Measurements from ENCODE around the gene MMD2.
"Not testable (repeated sequence)": the region's sequence is repeated elsewhere in the genome, so short reads cannot be mapped to it uniquely, and the experiment has no call there.

MMD2 gene

DNA sequence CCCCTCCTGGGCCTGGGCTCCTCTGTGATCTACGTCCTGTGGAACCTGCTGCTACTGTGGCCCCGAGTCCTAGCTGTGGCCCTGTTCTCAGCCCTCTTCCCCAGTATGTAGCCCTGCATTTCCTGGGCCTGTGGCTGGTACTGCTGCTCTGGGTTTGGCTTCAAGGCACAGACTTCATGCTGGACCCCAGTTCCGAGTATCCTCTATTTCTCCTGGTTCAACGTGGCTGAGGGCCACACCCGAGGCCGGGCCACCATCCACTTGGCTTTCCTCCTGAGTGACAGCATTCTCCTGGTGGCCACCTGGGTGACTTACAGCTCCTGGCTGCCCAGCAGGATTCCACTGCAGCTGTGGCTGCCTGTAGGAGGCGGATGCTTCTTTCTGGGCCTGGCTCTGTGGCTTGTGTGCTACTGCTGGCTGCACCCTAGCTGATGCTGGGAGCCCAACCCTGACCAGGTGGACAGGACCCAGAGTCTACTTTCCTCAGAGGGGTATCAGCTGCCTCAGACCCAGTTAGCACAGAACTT is 37.8 kb upstream of the MMD2 start:
- no peaks in the 10 kb centered on the region for H3K9me3 ChIP-seq (ENCODE audit: insufficient read depth, low read length)
- H3K4me3 ChIP-seq (ENCODE audit: insufficient read length, low read depth): no peak overlapping the region
- TF ChIP-seq SUZ12 (IDR thresholded peaks at IDR 0.05; ENCODE audit: extremely low read depth, insufficient read depth, insufficient read length) (no peak), YY1 (IDR thresholded peaks at IDR 0.05; ENCODE audit: insufficient read depth, insufficient read length) (no peak), ZNF274 (IDR thresholded peaks at IDR 0.05; ENCODE audit: low read depth, low read length) (no peak)
- H3K4me1 ChIP-seq (ENCODE audit: insufficient read depth, insufficient read length): peaks cover 2% of the 10 kb centered on the region
- H3K9ac ChIP-seq (ENCODE audit: insufficient read length, low read depth): no peak overlapping the region
- no peaks in the 10 kb centered on the region for H3K27me3 ChIP-seq (ENCODE audit: insufficient read depth, insufficient read length)
- DNase-seq (ENCODE audit: low read depth, low spot score): no peak
- peaks cover 75% of the 10 kb centered on the region for H3K36me3 ChIP-seq (ENCODE audit: insufficient read depth, insufficient read length, low read length)

DNA sequence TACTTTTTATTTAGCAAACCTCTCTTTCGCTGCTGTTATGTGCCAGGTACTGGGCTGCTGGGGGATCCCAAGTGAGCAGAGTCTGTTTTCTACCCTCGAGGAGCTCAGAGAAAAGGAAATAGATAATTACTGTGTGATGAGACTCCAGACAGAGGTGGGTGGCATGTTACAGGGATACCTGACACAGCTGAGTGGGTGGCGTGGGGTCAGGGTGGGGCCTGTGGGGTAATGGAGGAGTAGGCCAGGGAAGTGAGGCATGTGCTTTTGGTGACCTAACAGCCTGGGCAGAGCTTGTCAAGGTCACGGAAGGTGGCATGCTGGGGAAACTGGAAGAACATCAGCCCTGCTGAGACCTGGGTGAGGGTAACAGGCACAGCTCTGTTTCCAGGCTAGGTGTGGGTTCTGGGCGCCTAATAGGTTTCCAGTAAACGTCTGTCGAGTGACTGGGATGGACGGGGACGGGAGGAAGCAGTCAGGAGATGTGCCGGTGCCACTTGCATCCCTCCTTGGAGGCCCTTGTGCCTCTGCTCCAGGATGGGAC is 36.5 kb upstream of the MMD2 start:
- no peak for TF ChIP-seq YY1 (IDR thresholded peaks at IDR 0.05; ENCODE audit: insufficient read depth, insufficient read length)
- TF ChIP-seq ZNF274 (IDR thresholded peaks at IDR 0.05; ENCODE audit: low read depth, low read length): no peak
- no peak for DNase-seq (ENCODE audit: low read depth, low spot score)
- no peaks in the 10 kb centered on the region for H3K9me3 ChIP-seq (ENCODE audit: insufficient read depth, low read length)
- peaks cover 81% of the 10 kb centered on the region for H3K36me3 ChIP-seq (ENCODE audit: insufficient read depth, insufficient read length, low read length)
- no peaks in the 10 kb centered on the region for H3K27me3 ChIP-seq (ENCODE audit: insufficient read depth, insufficient read length)
- H3K4me1 ChIP-seq (ENCODE audit: insufficient read depth, insufficient read length): peaks cover 2% of the 10 kb centered on the region
- H3K9ac ChIP-seq (ENCODE audit: insufficient read length, low read depth): no peak overlapping the region
- H3K4me3 ChIP-seq (ENCODE audit: insufficient read length, low read depth): no peak overlapping the region

DNA sequence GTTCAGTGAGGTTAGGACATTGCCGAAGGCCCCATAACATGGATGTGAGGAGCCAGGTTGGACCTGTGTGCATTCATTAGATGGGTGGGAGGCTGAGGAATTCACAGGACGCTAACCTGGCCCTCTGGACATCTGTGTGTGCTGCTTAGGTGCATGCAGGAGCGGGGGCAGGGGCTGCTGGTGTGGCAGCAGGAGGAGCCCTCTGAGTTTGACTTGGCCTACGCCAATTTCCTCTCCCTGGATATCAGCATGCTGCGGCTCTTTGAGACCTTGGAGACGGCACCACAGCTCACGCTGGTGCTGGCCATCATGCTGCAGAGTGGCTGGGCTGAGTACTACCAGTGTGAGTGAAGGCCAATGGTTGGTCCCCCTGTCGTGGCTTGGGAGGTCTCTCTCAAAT is 34.5 kb upstream of the MMD2 start:
- Histone ChIP-seq H3K4me1 (ENCODE audit: insufficient read depth, insufficient read length) (peaks cover 2% of the 10 kb centered on the region), H3K9me3 (ENCODE audit: insufficient read depth, low read length) (no peaks in the 10 kb centered on the region), H3K36me3 (ENCODE audit: insufficient read depth, insufficient read length, low read length) (peaks cover 89% of the 10 kb centered on the region), H3K4me3 (ENCODE audit: insufficient read length, low read depth) (no peak overlapping the region), H3K27me3 (ENCODE audit: insufficient read depth, insufficient read length) (no peaks in the 10 kb centered on the region), H3K9ac (ENCODE audit: insufficient read length, low read depth) (no peak overlapping the region)
- TF ChIP-seq SUZ12 (IDR thresholded peaks at IDR 0.05; ENCODE audit: extremely low read depth, insufficient read depth, insufficient read length) (no peak), YY1 (IDR thresholded peaks at IDR 0.05; ENCODE audit: insufficient read depth, insufficient read length) (no peak), ZNF274 (IDR thresholded peaks at IDR 0.05; ENCODE audit: low read depth, low read length) (no peak)
- no peak for DNase-seq (ENCODE audit: low read depth, low spot score)

DNA sequence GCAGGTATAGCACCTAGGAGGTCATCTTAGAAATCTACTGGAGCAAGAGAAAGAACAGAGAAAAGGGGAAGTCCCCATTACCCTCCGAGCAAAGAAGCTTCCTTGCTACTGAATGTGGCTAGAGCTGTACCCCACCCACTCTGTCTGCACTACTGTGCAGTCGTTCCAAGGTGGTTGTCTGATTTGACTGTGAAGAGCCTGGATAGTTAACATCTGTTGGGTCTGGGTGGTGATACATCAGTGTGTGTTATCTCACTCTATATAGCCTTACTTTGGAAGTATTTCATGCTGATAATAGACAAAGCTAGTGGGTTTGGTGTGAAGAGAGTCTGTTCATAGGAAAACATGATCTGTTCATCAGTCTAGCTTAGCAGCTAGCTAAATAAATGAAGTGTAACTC is 23.8 kb upstream of the MMD2 start:
- not testable (repeated sequence) for H3K4me3 ChIP-seq (ENCODE audit: insufficient read length, low read depth); H3K9me3 ChIP-seq (ENCODE audit: insufficient read depth, low read length); H3K27me3 ChIP-seq (ENCODE audit: insufficient read depth, insufficient read length); H3K9ac ChIP-seq (ENCODE audit: insufficient read length, low read depth); H3K4me1 ChIP-seq (ENCODE audit: insufficient read depth, insufficient read length); DNase-seq (ENCODE audit: low read depth, low spot score)
- H3K36me3 ChIP-seq (ENCODE audit: insufficient read depth, insufficient read length, low read length): peaks cover 72% of the 10 kb centered on the region

DNA sequence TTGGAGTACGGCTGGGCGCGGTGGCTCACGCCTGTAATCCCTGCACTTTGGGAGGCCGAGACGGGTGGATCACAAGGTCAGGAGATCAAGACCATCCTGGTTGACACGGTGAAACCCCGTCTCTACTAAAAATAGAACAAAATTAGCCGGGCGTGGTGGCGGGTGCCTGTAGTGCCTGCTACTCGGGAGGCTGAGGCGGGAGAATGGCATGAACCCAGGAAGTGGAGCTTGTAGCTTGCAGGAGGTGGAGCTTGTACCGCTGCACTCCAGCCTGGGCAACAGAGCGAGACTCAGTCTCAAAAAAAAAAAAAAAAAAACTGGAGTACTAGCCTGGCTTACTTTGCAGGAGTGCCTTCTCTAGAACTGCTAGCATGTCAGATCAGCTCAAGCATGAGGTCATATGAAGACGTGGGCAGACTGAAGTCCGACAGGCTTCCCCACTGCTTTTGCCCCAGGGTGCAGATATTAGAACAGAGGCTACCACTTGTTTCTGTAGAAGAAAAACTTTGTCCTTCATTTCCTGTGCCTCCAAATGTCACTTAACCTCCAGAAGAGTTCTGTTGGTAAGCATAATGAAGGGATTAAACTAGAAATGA is 22.4 kb upstream of the MMD2 start:
- not testable (repeated sequence) for H3K4me1 ChIP-seq (ENCODE audit: insufficient read depth, insufficient read length); H3K27me3 ChIP-seq (ENCODE audit: insufficient read depth, insufficient read length); H3K9me3 ChIP-seq (ENCODE audit: insufficient read depth, low read length); H3K9ac ChIP-seq (ENCODE audit: insufficient read length, low read depth); DNase-seq (ENCODE audit: low read depth, low spot score); H3K4me3 ChIP-seq (ENCODE audit: insufficient read length, low read depth)
- peaks cover 73% of the 10 kb centered on the region for H3K36me3 ChIP-seq (ENCODE audit: insufficient read depth, insufficient read length, low read length)

DNA sequence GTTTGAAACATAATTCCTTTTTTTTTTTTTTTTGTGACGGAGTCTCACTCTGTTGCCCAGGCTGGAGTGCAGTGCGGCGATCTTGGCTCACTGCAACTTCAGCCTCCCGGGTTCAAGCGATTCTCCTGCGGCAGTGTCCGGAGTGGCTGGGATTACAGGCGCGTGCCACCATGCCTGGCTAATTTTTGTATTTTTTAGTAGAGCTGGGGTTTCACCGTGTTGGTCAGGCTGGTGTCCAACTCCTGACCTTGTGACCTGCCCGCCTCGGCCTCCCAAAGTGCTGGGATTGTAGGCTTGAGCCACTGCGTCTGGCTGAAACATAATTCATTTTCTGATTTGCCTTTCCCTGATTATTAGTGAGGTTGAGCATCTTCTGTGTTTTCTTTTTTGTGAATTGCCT is 16.6 kb upstream of the MMD2 start:
- H3K4me3 ChIP-seq (ENCODE audit: insufficient read length, low read depth); H3K9ac ChIP-seq (ENCODE audit: insufficient read length, low read depth); DNase-seq (ENCODE audit: low read depth, low spot score); H3K4me1 ChIP-seq (ENCODE audit: insufficient read depth, insufficient read length); H3K27me3 ChIP-seq (ENCODE audit: insufficient read depth, insufficient read length); H3K9me3 ChIP-seq (ENCODE audit: insufficient read depth, low read length): not testable (repeated sequence)
- peaks cover 37% of the 10 kb centered on the region for H3K36me3 ChIP-seq (ENCODE audit: insufficient read depth, insufficient read length, low read length)

DNA sequence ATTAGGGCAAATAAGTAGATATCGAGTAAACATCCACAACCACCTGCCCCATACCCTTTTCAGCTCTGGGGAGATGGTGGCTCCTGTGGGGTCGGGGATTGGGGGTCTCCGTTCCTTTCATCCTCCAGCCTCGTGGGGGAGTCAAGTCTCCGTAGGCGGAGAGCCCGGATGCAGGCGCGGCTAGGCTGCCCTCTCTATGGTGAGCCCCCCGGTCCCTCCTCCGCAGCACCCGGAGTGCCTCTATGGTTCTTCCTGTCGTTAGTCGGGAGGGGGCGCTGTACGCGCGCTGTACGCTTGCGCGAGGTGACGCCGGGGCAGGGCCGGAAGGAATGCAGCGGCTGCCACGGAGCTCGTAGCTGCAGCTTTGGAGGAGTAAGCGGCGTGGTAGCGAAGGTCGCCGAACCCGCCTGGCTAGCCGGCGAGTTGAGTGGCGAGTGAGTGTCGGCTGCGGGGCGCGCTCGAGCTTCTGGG is 14.8 kb upstream of the MMD2 start:
- DNase-seq (ENCODE audit: low read depth, low spot score): peak; percentile 98
- H3K4me3 ChIP-seq (ENCODE audit: insufficient read length, low read depth): peak overlapping the region; percentile 83

DNA sequence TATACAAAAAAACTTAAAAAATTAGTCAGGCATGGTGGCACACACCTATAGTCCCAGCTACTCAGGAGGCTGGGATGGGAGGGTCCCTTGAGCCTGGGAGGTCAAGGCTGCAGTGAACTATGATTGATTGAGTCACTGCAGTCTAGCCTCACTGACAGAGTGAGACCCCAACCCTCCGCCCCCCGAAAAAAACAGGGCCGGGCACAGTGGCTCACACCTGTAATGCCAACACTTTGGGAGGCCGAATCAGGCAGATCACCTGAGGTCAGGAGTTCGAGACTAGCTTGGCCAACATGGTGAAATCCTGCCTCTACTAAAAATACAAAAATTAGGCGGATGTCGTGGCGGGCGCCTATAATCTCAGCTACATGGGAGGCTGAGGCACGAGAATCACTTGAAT is 13.5 kb upstream of the MMD2 start:
- not testable (repeated sequence) for H3K4me1 ChIP-seq (ENCODE audit: insufficient read depth, insufficient read length); H3K27me3 ChIP-seq (ENCODE audit: insufficient read depth, insufficient read length); H3K4me3 ChIP-seq (ENCODE audit: insufficient read length, low read depth); H3K9me3 ChIP-seq (ENCODE audit: insufficient read depth, low read length); H3K9ac ChIP-seq (ENCODE audit: insufficient read length, low read depth); DNase-seq (ENCODE audit: low read depth, low spot score)
- peaks cover 15% of the 10 kb centered on the region for H3K36me3 ChIP-seq (ENCODE audit: insufficient read depth, insufficient read length, low read length)

More for the DNA sequence above, 14.8 kb upstream of the MMD2 start:
- H3K4me1 ChIP-seq (ENCODE audit: insufficient read depth, insufficient read length): no peaks in the 10 kb centered on the region
- no peak for TF ChIP-seq SUZ12 (IDR thresholded peaks at IDR 0.05; ENCODE audit: extremely low read depth, insufficient read depth, insufficient read length)
- TF ChIP-seq YY1 (IDR thresholded peaks at IDR 0.05; ENCODE audit: insufficient read depth, insufficient read length): no peak
- TF ChIP-seq ZNF274 (IDR thresholded peaks at IDR 0.05; ENCODE audit: low read depth, low read length): no peak
- H3K9me3 ChIP-seq (ENCODE audit: insufficient read depth, low read length): peaks cover 9% of the 10 kb centered on the region; the same call in 1 of the 2 replicates
- peak overlapping the region; percentile 91 for H3K9ac ChIP-seq (ENCODE audit: insufficient read length, low read depth)
- H3K36me3 ChIP-seq (ENCODE audit: insufficient read depth, insufficient read length, low read length): peaks cover 28% of the 10 kb centered on the region
- no peaks in the 10 kb centered on the region for H3K27me3 ChIP-seq (ENCODE audit: insufficient read depth, insufficient read length)

Data from NT2/D1 (cell line).